ENCODE results near the gene CABYR. TPM values are rescaled to one million over a fixed set of nuclear protein-coding genes. Genes with fewer than 3 reads are reported as not detected.

CABYR gene
- total and polyA plus RNA-seq, 7 experiments from 2014 or later: 0.65 to 1.4 (median 1.0) TPM; not detected in 1

- no peak for DNase-seq
- no peak overlapping the region for H3K4me3 Mint-ChIP-seq
- peaks cover 0 to 3% (median 0%) of the 10 kb centered on the region in 5 donors for H3K36me3 Mint-ChIP-seq
- H3K9me3 Mint-ChIP-seq: no peaks in the 10 kb centered on the region
- H3K36me3 ChIP-seq (ENCODE audit: control insufficient read depth in 2 of 3, insufficient read depth in 3 of 3, low read length in 3 of 3): no peaks in the 10 kb centered on the region
- intact Hi-C loops (cut with micrococcal nuclease): no loop called here
- H3K4me1 Mint-ChIP-seq: no peaks in the 10 kb centered on the region
- no peaks in the 10 kb centered on the region for H3K27me3 ChIP-seq (ENCODE audit: control insufficient read depth in 2 of 2, insufficient read depth in 2 of 2, low read length in 2 of 2)
- H3K9me3 ChIP-seq (ENCODE audit: control insufficient read depth in 2 of 3, low read length in 3 of 3): no peaks in the 10 kb centered on the region
- no peaks in the 10 kb centered on the region for H3K4me1 ChIP-seq (ENCODE audit: control insufficient read depth in 2 of 2, insufficient read depth in 2 of 2, low read length in 2 of 2)
- peaks cover 0 to 35% (median 12%) of the 10 kb centered on the region in 5 donors for H3K27me3 Mint-ChIP-seq
- POLR2A ChIA-PET: no interaction called here
- CTCF ChIA-PET: no interaction called here
- no peak overlapping the region for H3K4me3 ChIP-seq (ENCODE audit: low read length)
- ATAC-seq: no peak
- no peak overlapping the region for H3K27ac ChIP-seq (ENCODE audit: low read depth, low read length)
- H3K27ac Mint-ChIP-seq: no peak overlapping the region
These were observed 50.9 kb downstream of the CABYR start for GRCh38 chr18:24189664-24190346.

GRCh38 chr18:24190590-24190989 is 51.7 kb downstream of the CABYR start:
- no peak overlapping the region for H3K27ac ChIP-seq (ENCODE audit: low read depth, low read length)
- H3K4me1 ChIP-seq (ENCODE audit: control insufficient read depth in 2 of 2, insufficient read depth in 2 of 2, low read length in 2 of 2): no peaks in the 10 kb centered on the region
- no peaks in the 10 kb centered on the region for H3K9me3 ChIP-seq (ENCODE audit: control insufficient read depth in 2 of 3, low read length in 3 of 3)
- no peak overlapping the region for H3K4me3 ChIP-seq (ENCODE audit: low read length)
- Mint-ChIP-seq H3K9me3 (no peaks in the 10 kb centered on the region), H3K27ac (no peak overlapping the region), H3K4me1 (no peaks in the 10 kb centered on the region), H3K4me3 (no peak overlapping the region), H3K36me3 (no peaks in the 10 kb centered on the region), H3K27me3 (peaks cover 0 to 35% (median 9%) of the 10 kb centered on the region in 5 donors)
- intact Hi-C loops (cut with micrococcal nuclease): no loop called here
- CTCF ChIA-PET: no interaction called here
- ATAC-seq (no peak), DNase-seq (no peak)
- no peaks in the 10 kb centered on the region for H3K36me3 ChIP-seq (ENCODE audit: control insufficient read depth in 2 of 3, insufficient read depth in 3 of 3, low read length in 3 of 3)
- H3K27me3 ChIP-seq (ENCODE audit: control insufficient read depth in 2 of 2, insufficient read depth in 2 of 2, low read length in 2 of 2): no peaks in the 10 kb centered on the region
- POLR2A ChIA-PET: no interaction called here

- H3K4me3 Mint-ChIP-seq: no peak overlapping the region
- H3K9me3 Mint-ChIP-seq: no peaks in the 10 kb centered on the region
- H3K27me3 ChIP-seq (ENCODE audit: control insufficient read depth in 2 of 2, insufficient read depth in 2 of 2, low read length in 2 of 2): no peaks in the 10 kb centered on the region
- no peaks in the 10 kb centered on the region for H3K9me3 ChIP-seq (ENCODE audit: control insufficient read depth in 2 of 3, low read length in 3 of 3)
- peaks cover 0 to 20% (median 0%) of the 10 kb centered on the region in 5 donors for H3K27me3 Mint-ChIP-seq
- H3K27ac Mint-ChIP-seq: no peak overlapping the region
- ATAC-seq: no peak
- H3K27ac ChIP-seq (ENCODE audit: low read depth, low read length): no peak overlapping the region
- no peaks in the 10 kb centered on the region for H3K4me1 Mint-ChIP-seq
- no peak for DNase-seq
- no peak overlapping the region for H3K4me3 ChIP-seq (ENCODE audit: low read length)
- no peaks in the 10 kb centered on the region for H3K36me3 ChIP-seq (ENCODE audit: control insufficient read depth in 2 of 3, insufficient read depth in 3 of 3, low read length in 3 of 3)
- H3K36me3 Mint-ChIP-seq: no peaks in the 10 kb centered on the region
- intact Hi-C loops (cut with micrococcal nuclease): no loop called here
- H3K4me1 ChIP-seq (ENCODE audit: control insufficient read depth in 2 of 2, insufficient read depth in 2 of 2, low read length in 2 of 2): no peaks in the 10 kb centered on the region
- ChIA-PET CTCF (interaction anchor here (0.7 kb wide), 1 partner anchor 1057 kb away, joined by 3 read pairs; no protein-coding TSS in a partner anchor), POLR2A (no interaction called here)
These were observed 56.6 kb downstream of the CABYR start for GRCh38 chr18:24195296-24196053.

DNA sequence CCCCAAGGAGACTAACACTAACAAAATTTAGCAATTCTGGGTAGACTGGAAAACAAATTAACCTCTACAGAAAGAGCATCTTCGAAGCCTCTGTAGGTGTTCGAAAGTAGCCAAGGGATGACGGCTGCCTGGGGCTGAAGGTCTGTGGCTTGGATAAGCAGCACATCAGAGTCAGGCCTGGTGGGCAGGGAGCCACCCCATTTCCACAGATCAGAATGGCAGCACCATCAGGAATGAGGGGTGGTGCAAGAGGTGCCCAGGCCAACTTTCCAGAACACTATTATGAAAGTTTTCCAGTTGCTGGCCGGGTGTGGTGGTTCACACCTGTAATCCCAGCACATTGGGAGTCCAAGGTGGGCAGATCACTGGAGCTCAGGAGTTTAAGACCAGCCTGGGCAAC is 57.9 kb downstream of the CABYR start:
- DNase-seq (no peak), ATAC-seq (no peak)
- Mint-ChIP-seq H3K4me1 (no peaks in the 10 kb centered on the region), H3K27ac (no peak overlapping the region), H3K36me3 (no peaks in the 10 kb centered on the region), H3K9me3 (no peaks in the 10 kb centered on the region), H3K4me3 (no peak overlapping the region), H3K27me3 (peaks cover 0 to 15% (median 0%) of the 10 kb centered on the region in 5 donors)
- ChIA-PET CTCF (no interaction called here), POLR2A (no interaction called here)
- H3K27me3 ChIP-seq (ENCODE audit: control insufficient read depth in 2 of 2, insufficient read depth in 2 of 2, low read length in 2 of 2): no peaks in the 10 kb centered on the region
- no peaks in the 10 kb centered on the region for H3K9me3 ChIP-seq (ENCODE audit: control insufficient read depth in 2 of 3, low read length in 3 of 3)
- H3K4me3 ChIP-seq (ENCODE audit: low read length): no peak overlapping the region
- no peaks in the 10 kb centered on the region for H3K36me3 ChIP-seq (ENCODE audit: control insufficient read depth in 2 of 3, insufficient read depth in 3 of 3, low read length in 3 of 3)
- intact Hi-C loops (cut with micrococcal nuclease): no loop called here
- H3K4me1 ChIP-seq (ENCODE audit: control insufficient read depth in 2 of 2, insufficient read depth in 2 of 2, low read length in 2 of 2): no peaks in the 10 kb centered on the region
- H3K27ac ChIP-seq (ENCODE audit: low read depth, low read length): no peak overlapping the region

- Histone ChIP-seq H3K9me3 (ENCODE audit: control insufficient read depth in 2 of 3, low read length in 3 of 3) (no peaks in the 10 kb centered on the region), H3K4me1 (ENCODE audit: control insufficient read depth in 2 of 2, insufficient read depth in 2 of 2, low read length in 2 of 2) (no peaks in the 10 kb centered on the region), H3K27me3 (ENCODE audit: control insufficient read depth in 2 of 2, insufficient read depth in 2 of 2, low read length in 2 of 2) (no peaks in the 10 kb centered on the region), H3K4me3 (ENCODE audit: low read length) (no peak overlapping the region), H3K36me3 (ENCODE audit: control insufficient read depth in 2 of 3, insufficient read depth in 3 of 3, low read length in 3 of 3) (no peaks in the 10 kb centered on the region), H3K27ac (ENCODE audit: low read depth, low read length) (no peak overlapping the region)
- ChIA-PET CTCF (no interaction called here), POLR2A (no interaction called here)
- ATAC-seq: no peak
- intact Hi-C loops (cut with micrococcal nuclease): no loop called here
- Mint-ChIP-seq H3K4me1 (no peaks in the 10 kb centered on the region), H3K4me3 (no peak overlapping the region), H3K9me3 (no peaks in the 10 kb centered on the region), H3K27ac (no peak overlapping the region), H3K36me3 (no peaks in the 10 kb centered on the region), H3K27me3 (peaks cover 0 to 12% (median 0%) of the 10 kb centered on the region in 5 donors)
- no peak for DNase-seq
These were observed 58.5 kb downstream of the CABYR start for GRCh38 chr18:24197412-24197811.

DNA sequence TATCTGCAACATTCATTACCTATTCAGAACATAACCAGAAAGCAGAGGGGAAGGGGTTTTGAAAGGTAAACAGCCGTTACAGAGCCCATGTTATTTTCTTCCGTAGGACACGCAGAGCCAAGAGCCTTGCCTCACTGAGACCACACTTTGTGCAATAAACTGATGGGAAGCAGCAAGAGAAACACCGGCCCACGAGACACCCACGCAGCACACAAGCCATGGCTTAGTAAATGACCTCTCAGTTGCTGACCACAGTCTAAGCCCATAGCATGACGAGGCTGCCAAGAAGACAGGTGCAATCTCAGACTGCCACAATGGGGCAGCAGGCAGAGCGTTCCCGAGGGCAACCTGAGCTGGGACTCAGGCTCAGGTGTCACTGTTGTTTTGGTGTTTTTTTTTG is 59.6 kb downstream of the CABYR start:
- Histone ChIP-seq H3K9me3 (ENCODE audit: control insufficient read depth in 2 of 3, low read length in 3 of 3) (no peaks in the 10 kb centered on the region), H3K27ac (ENCODE audit: low read depth, low read length) (no peak overlapping the region), H3K27me3 (ENCODE audit: control insufficient read depth in 2 of 2, insufficient read depth in 2 of 2, low read length in 2 of 2) (no peaks in the 10 kb centered on the region), H3K4me3 (ENCODE audit: low read length) (no peak overlapping the region), H3K36me3 (ENCODE audit: control insufficient read depth in 2 of 3, insufficient read depth in 3 of 3, low read length in 3 of 3) (no peaks in the 10 kb centered on the region), H3K4me1 (ENCODE audit: control insufficient read depth in 2 of 2, insufficient read depth in 2 of 2, low read length in 2 of 2) (no peaks in the 10 kb centered on the region)
- H3K4me3 Mint-ChIP-seq: no peak overlapping the region
- no peak for ATAC-seq
- no peaks in the 10 kb centered on the region for H3K4me1 Mint-ChIP-seq
- POLR2A ChIA-PET: no interaction called here
- peaks cover 0 to 12% (median 0%) of the 10 kb centered on the region in 5 donors for H3K27me3 Mint-ChIP-seq
- H3K27ac Mint-ChIP-seq: no peak overlapping the region
- CTCF ChIA-PET: no interaction called here
- no peaks in the 10 kb centered on the region for H3K9me3 Mint-ChIP-seq
- no peak for DNase-seq
- intact Hi-C loops (cut with micrococcal nuclease): no loop called here
- no peaks in the 10 kb centered on the region for H3K36me3 Mint-ChIP-seq

Measured in naive thymus-derived CD4-positive, alpha-beta T cell (primary cell).